ENCODE data around the gene MAPK10.

Gene MAPK10

DNA sequence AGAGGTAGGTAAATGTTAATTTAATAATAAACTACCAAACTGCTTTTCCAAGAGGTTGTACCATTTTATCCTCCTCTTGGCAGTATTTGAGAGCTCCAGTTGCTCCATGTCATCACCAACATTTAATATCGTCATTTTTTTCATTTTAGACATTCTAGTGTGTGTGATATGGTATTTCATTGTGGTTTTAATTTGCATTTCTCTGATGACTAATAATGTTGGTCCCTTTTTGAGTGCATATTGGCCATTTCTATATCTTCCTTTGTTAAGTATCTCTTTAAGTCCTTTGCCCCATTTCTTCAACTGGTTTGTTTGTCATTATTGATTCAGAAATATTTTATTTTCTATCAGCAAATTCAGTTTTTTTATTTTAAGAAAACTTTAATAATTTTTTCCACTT, 88.8 kb downstream of the MAPK10 start:
- DNase-seq = no peak

DNA sequence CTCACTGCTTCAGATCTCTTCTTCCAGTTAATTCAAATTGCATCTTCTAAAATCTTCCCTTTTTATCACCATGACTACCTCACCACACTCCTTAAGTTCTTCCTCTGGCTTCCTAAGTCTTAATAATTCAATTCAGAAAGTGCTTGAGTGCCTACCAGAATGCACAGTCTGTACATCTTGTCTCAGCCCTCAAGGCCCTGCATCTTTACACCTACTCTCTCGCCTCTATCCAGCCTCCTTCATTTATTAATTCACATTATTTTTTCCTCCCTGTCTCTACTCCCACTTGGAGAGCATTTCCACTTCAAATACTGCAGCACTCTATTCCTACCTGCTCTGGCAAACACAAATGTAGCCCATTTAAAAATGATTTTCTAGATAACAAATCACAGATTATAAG, 90.5 kb downstream of the MAPK10 start:
- DNase-seq = no peak

DNA sequence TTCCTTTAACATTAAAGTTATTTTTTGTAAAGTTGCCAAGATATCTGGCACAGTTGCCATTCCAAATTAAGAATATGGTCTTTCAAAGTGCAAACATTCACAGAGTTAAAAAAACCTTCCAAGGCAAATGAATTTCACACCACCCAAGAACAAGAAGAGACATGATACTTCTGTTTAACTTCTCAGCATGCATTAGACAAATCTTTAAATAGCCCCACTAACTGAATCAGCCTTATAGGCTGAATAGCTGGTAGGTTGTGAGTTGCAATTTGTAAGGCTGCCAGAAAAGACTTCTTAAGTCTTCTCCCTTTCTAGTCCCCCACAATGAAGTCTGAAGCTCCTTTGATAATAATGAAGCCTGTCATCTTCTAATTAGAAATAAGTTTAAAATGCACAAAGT, 95.6 kb downstream of the MAPK10 start:
- DNase-seq = no peak

DNA sequence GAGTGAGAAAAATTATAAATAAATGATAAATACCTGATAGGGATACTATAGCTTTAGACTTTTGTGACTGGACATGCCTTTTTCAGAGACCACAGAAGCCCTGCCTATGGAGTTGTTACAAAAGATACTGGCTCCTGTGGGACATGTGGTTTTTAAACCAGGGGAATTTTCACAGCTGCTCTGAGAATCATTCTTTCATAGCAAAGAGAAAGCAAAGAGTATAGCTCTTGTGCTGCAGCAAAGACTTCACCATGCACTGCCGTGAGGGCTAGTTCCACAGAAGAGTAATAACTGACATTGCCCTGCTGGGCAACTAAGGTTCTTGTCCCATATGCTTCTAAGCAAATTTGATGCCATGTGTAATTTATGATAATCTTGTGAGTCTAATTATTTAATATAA, 98.2 kb downstream of the MAPK10 start:
- no peak for DNase-seq

DNA sequence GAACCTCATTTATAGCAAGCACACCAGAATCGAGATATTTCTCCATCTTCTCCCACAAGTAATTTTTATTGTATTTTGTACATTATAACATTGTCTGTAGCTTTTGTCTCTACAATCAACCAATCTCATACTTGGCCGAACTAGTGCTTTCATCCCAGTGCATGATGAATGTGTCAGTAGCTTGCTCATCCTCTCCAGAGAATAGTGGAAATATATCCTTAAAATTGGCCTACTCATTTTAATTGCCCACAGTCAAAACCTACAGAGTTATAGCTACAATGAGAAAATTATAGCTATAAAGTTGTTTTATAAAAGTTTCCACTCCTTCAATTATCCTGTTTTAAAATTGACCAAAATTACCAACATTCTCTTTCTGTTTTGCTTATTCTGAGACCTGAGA, 103.8 kb downstream of the MAPK10 start:
- DNase-seq = no peak

DNA sequence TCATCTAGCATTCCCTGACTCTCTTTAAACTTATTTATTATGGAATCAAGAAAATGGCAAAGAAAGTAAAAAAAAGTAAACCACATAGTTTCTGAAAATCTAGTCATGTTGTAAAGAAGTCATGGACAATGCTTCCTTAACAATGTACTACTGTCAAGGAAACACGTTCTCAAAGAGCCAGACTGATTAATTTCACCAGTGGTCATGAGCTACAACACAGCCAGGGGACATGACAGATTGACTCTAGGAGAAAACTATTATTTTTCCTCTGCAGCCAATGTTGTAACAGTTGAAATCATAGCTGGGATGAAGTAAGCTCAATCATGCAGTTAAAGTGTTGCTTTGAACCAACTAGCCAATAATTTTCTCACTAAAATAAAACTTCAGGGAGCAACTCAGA, 109.2 kb downstream of the MAPK10 start:
- no peak for DNase-seq

DNA sequence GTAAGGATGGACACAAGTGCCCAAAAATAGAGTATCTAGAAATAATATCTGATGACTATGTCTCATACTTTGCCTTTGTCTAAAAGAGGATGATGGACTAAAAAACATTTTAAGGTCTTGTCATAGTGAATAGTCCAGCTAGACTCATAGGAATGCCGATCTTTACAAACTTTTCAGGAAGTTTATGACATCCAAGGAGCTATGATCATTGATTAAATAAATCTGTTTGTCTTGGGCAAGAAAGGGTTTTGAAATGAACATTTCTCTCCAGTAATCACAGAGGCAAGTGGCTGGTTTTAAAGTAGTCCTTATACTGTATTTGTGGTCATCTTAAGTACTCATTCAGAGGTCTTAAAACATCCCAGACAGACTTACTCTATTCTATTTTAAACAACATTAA, 109.8 kb downstream of the MAPK10 start:
- DNase-seq = no peak

DNA sequence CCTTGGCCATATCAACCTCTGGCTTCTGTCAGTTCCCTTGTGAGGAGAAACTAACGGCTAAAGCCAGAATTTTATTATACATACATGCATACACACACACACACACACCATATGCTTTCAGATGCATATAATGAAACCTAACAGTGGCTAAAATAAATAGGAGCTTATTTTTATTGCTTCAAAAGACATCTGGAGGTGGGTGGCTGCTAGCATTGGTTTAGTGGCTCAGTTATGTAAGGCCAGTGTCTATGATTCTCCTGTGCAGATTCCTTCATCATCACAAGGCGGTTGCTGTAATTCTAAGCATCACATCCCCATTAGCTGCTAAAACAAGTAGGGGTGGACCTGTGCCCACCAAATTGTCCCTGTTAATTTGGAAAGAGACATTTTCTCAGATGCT, 110.8 kb downstream of the MAPK10 start:
- no peak for DNase-seq

DNA sequence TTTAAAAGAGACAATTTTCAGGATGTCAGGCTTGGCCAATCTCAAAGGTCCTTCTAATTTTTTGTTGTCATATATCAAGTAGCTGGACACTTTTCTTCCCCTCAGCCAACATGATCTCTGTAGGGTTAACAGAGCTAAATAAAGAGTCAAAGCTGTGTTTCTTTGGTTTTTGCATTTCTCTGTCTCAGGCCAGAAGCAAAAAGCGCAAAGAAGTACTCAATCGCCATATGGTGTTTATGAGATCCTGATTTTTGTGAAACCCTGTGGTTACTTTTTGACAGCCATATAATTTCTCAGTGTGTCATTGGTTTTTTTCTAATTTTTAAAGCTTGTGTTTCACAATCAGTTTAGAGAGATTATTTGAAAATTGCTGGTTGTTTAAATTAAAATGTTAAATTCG, 111.9 kb downstream of the MAPK10 start:
- no peak for DNase-seq

DNA sequence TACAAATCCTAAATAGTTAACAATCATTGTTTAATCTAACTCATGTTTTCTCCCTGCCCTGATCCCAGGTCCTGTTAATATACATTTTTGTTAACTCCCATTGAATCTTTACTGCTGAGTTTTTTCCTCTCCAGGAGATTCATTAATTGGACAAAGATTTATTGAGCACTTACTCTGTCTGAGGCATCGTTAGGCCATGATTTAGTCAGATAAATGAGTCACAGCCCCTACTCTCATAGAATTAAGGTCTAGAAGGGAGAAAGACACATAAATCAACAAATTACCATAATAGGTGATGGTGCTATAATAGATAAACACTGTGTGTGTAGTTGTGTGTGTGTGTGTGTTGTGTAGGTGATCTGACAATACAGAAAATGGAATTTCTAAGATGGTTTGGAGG, 112.5 kb downstream of the MAPK10 start:
- DNase-seq = no peak

DNA sequence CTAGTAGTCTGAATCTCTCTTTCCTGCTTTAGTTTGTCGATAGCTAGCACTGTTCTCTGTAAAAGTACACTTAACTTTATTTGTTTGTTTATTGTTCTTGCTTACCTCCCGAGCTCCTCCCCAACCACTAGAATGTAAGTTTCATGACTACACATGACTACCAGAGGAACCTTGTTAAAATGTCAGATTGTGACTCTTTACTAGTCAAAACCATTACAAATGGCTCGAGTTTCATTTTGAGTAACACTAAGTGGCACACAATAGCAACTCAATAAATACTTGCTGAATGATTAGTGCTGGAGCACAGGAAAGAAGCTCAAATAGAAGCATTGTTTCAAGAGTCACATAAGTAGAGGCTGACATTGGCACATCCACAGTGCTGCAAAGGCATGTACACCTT, 116.1 kb downstream of the MAPK10 start:
- DNase-seq = no peak

DNA sequence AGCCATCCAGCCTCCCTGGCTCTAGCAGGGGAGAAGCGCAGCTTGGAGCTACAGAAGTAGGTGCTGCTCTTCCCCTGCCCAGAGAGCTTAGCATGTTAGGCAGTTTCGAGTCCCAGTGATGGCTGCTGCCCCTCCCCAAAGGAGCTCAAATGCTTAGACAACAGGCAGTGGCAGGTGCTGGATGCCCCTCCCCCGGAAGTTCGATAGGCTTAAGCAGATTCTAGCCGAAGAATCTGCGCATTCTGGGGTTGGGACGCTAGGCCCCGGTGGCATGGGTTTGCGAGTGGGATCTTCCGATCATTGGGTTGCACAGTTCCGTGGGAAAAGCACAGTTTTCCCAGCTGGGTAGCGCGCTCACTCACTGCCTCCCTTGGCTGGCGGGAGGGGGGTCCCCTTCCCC, 117.2 kb downstream of the MAPK10 start:
- no peak for DNase-seq

DNA sequence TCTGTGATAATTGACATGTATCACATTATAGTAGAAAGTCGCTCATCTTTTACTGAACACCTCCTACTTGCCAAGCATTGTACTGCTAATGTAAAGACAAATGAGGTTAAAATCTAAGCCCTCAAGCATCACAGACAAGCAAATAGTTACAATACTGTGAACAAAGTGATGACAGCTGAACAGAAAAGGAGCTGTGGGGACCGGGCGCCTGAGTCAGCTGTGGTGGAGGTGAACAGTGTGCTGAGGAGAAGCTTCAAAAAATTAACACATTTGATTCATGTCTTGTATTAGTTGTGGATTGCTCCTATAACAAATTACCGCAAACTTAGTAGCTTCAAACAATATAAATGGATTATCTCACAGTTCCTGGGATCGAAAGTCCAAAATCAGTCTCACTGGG, 124.3 kb downstream of the MAPK10 start:
- DNase-seq = no peak

DNA sequence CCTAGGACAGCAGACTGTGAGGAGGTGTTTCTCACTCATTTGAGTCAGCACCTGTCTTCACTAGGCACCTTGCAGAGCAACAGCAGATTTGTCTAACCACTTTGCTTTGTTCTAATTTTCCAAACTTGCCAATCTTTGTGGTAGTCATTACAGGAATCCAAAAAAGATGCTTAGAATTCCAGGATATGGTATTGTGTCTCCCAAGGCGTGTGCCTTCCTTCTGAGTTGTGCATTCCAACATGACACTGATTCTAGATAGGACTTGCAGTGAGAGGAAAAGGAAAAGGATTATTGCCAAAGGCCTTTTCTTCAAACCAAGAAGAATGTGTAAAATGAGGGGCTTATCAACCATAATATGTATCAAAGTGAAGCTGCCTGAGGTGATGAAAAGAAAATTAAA, 126.2 kb downstream of the MAPK10 start:
- no peak for DNase-seq

DNA sequence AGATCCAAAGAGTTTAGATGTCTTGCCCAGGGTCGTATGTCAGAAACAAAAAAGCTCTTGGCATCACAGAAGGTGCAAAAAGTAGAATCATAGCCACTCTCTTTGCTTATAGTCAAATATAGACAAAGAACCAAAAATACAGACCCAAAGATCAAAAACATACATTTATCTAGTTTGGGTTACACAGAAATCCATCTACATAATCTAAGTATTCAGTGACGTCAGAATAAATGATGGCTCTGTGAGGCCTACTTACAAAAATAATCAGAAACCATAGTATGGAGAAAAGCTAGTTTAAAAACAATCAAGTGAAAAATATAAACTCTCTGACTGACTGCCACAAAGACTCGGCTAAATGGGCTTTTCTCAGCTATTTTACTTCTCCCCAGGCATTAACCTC, 126.8 kb downstream of the MAPK10 start:
- no peak for DNase-seq

DNA sequence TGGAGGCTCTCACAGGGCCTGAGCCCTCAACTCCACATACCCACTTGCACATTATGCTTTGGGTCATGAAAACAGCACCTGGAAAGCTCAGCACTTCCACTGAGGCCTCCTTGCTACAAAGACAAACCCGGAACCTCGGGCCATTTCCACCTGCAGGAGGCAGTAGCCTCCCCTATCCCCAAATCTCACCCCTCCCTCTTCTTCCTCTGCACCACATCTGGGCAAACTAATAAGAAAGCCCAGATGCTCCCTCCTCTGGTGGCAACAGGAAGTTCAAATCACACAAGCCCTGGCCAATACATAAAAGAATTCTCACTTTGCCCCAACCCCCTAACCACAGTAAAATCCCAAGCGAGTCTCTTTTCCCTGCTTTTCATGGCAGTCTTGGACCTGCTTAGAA, 136.4 kb downstream of the MAPK10 start:
- DNase-seq = no peak

DNA sequence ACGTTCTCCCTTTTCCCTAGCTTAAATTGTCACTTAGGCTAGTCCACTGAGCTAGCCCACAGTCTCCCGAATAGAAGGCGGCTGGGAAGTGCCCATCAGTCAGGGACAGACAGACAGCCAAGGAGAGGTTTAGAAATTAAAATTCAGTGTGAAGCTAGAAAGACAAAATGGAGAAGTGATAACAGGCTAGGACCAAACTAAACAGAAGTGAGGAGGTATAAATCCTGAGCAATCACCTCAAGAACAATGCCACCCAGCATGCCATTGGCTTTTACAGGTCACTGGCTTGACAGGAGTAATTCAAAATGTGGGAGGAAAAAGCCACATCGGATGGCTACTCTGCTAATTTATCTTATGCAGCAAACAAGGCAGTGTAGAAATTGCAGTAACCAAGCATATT, 138.9 kb downstream of the MAPK10 start:
- no peak for DNase-seq

DNA sequence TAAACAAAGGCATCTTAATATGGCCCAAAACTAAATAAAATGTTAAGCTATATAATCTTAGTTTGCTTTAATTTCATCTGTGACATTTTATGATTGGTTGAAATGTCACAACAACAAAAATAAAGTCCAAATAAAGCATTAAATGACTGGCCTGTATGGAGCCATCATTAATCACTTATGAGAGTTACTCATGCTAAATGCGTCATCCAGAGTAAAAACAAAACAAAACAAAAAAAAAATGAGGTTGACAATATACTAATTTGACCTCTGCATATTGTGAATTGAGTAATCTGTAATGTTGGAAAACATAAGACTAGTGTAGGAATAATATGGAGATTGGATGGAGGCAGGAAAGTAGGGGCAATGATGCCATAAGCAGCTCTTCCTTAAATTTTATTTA, 139.7 kb downstream of the MAPK10 start:
- no peak for DNase-seq

DNA sequence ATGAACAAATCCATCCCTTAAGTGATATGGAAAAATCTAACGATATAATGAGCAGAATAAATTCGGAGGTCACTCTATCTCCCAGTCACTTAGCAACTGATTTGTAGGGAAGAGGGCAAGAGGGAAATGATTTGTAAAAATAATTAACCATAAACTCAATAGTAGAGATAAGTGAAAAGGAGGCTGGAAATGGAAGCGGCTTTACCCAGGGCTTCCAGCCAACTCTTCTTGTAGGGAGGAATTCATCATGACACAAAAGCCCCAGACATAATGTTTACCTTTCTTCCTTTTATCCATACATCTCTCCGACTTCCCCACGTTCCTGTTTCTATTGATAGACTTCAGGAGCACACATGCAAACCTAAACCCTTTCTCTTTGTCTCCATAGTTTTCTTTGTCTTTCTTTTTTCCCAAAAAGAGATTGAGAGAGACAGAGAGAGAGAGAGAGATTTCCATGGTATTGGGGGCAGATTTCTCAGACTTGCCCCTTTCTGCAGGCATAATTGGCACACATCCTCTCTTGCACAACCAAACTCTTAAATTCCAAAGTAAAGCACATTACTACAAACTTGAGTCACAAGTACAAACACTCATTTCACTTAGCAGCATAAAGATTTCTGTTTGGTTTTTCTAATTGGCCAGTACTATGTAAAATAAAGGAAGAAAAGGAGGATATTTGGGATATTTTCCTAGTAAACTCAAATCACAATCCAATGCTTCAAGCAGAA, 140.9 kb downstream of the MAPK10 start:
- DNase-seq = no peak

DNA sequence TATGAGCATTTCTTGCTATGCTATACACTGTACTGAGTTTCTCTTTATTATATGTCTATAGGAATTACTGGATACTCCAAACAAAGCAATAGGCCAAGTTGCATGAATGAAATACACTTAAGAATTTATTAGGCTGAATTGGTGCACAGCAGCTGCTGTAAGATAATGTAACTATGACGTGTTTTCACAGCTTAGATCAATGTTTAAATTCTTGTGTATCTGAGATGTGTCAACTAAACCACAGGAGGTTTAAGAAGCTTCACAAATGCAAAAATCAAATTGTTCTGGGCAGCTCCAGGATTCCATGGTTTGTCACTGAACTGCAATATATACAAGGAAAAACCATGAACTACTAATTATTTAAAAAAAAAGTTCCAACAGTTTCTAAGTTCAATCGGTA, 156.7 kb downstream of the MAPK10 start:
- DNase-seq = no peak

DNA sequence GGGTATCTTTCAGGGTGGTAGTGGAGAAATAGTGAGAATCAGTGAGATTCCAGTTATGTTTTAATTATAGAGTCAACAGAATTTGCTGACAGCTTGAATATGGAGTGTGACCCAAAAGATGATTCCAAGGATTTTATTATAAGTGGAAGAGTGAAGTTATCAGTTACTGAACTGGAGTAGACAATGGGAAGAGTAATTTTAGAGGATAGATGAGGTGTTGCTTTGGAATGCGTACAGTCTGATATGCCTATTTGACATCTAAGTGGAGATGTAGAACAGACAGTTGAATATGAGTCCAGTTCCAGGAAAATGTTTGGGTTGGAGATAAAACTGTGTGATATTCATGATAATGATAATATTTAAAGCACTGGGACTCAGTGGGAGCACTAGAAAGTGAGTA, 174.2 kb downstream of the MAPK10 start:
- DNase-seq = no peak

DNA sequence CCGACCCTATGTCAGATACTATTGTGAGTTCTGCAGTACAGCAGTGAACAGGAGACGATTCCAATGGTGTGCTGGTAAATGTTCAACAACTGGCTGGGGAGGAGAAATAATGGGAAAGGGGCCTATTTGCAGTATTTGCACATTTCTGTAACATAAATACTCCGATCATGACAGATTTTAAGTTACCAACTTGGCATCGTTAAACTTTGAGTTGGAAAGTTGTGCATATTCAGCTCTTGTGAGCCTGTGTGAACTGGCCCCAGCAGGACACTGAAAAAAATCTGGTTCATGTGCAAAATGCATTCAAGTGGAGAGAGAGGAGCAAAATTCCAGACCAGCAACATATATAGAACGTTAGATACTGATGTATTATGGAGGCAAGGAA, 175.0 kb downstream of the MAPK10 start:
- no peak for DNase-seq

DNA sequence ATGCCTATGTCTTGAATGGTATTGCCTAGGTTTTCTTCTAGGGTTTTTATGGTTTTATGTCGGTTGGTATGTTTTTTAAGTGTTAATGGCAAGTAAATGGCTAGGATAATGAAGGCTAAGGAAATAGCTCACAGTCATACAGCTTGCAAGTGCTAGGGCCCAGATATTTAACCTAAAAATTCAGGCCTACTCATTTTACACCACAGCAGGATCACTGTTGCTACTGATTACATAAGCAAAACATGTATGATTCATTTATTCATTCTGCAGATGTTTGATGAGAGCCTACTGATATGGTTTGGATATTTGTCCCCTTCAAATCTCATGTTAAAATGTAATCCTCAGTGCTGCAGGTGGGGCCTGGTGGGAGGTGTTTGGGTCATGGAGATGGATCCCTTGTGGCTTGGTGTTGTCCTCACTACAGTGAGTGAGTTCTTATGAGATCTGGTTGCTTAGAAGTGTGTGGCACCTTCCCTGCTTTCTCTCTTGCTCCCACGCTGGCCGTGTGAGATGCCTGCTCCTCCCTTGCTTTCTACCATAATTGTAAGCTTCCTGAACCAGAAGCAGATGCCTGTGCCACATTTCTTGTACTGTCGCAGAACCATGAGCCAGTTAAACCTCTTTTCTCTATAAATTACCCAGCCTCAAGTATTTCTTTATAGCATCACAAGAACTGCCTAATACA, 175.5 kb downstream of the MAPK10 start:
- no peak for DNase-seq

DNA sequence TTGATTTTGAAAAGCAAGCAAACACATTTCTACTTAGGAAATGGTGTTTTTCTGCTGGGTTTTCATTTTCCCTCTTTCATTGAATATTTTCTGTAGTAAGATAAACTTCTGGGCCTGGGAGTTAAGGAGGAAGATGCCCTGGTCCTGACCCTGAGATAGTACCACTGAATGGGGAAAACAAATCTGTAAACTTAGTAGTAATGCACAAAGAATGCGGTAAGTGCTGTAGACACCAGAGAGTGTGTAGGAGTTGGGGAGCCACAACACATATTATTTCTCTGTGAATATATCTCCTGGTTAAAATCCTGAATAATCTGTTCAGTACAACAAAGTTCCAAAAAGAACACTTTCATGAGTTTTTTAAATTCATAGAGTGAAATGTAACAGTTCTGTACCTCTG, 178.3 kb downstream of the MAPK10 start:
- DNase-seq = no peak

DNA sequence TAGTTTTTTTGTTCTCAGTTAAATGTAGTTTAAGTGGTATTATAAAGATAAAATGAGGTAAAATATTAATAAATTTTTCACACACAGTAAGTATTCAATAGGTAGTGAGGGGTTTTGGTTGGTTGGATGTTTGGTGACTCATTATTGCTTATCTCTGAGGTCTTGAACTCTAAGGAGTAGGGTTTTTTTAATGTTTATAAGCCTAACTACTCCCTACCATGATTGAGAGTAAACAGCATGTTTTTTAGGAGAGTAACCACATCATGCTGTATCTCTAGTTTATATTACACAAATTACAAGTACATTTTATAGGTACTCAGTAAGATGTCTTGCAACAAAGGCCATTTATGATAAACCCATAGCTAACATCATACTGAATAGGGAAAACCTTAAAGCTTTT, 181.6 kb downstream of the MAPK10 start:
- no peak for DNase-seq

All from NCI-H1417 treated with DMSO at 0.1 percent for 48 hours (cell line).